Peyer's patch (tissue), 4 donors: ENCODE data around the gene HADHB. TPM values are rescaled to one million over a fixed set of nuclear protein-coding genes. Genes with fewer than 3 reads are reported as not detected.
"Not testable (repeated sequence)": the region's sequence is repeated elsewhere in the genome, so short reads cannot be mapped to it uniquely, and the experiment has no call there.

Source experiments
- DNase-seq, 3 donors: peaks; one replicate each; pipeline ENCODE4 v3.0.0-alpha.2; 2017 to 2019
- H3K27ac ChIP-seq, 4 donors: fragments of 200-600 bp; sonication (generic); one replicate each; pipeline ENCODE4 v1.5.1; 2016 to 2019
- H3K27me3 ChIP-seq, 2 donors: fragments of 200-600 bp; sonication (generic); one replicate each; pipeline ENCODE4 v1.5.1; 2019
- H3K36me3 ChIP-seq, 3 donors: fragments of 200-600 bp; sonication (generic); one replicate each; pipeline ENCODE4 v1.5.1; 2016 to 2019
- H3K4me1 ChIP-seq, 4 donors: fragments of 200-600 bp; sonication (generic); one replicate each; pipeline ENCODE4 v1.5.1; 2016 to 2019
- H3K4me3 ChIP-seq, 4 donors: fragments of 200-600 bp; sonication (generic); 1 replicate in 3 of 4; 2 replicates in 1 of 4; pipeline ENCODE4 v1.5.1; 2016 to 2019; ENCODE audit warnings: mild to moderate bottlenecking in 1 of 4
- H3K9me3 ChIP-seq, 4 donors: fragments of 200-600 bp; sonication (generic); one replicate each; pipeline ENCODE4 v1.5.1; 2016 to 2019; ENCODE audit warnings: mild to moderate bottlenecking in 1 of 4
- POLR2A ChIP-seq, 2 donors: fragments of 450-650 bp; IDR thresholded peaks; one replicate each; pipeline ENCODE4 v1.5.1; 2017; ENCODE audit warnings: antibody characterized with exemption in 2 of 2, mild to moderate bottlenecking in 2 of 2, moderate library complexity in 2 of 2
- total RNA-seq, 4 donors: library from RNA; depleted of rRNA; stranded (reverse); fragments of >200 nt; gene quantifications; one replicate each; pipeline ENCODE4 v1.1.0, GENCODE V29; 2016
- TF ChIP-seq, protein P1 (sequence below), 6 experiments: fragments of 450-650 bp in 4 of 6; fragments of 200-600 bp in 2 of 6; sonication (generic) in 1 of 6; IDR thresholded peaks; one replicate each; pipeline ENCODE4 v1.5.1; 2017 to 2019; ENCODE audit warnings: antibody characterized with exemption in 6 of 6, mild to moderate bottlenecking in 3 of 6, moderate library complexity in 1 of 6

Gene HADHB
- total RNA-seq, 4 donors from 2014 or later = 120 to 413 (median 251) TPM

DNA sequence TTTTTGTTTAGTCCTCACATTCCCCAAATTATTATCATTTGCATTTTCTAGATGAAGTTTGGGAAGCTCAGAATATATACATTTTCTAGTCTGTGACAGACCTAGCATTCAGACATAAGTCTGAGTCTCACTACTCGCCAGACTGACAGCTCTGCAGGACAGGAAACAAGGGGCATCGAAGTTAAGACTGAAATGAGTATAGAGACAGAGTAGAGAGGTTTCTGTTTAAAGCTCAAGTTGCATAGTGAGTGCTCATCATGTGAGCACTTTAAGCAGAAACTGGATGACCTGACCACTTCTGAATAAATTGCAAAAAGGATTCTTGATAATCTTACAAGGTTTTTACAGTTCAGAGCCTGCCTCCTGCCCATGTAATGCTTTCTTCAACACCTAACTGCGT lies 1.1 kb downstream of the HADHB start:
- peak overlapping the region in 3 of 4 donors; percentile 95 to 97 (median 95) for H3K27ac ChIP-seq
- peak overlapping the region; percentile 62 to 93 (median 80) for H3K4me3 ChIP-seq

DNA sequence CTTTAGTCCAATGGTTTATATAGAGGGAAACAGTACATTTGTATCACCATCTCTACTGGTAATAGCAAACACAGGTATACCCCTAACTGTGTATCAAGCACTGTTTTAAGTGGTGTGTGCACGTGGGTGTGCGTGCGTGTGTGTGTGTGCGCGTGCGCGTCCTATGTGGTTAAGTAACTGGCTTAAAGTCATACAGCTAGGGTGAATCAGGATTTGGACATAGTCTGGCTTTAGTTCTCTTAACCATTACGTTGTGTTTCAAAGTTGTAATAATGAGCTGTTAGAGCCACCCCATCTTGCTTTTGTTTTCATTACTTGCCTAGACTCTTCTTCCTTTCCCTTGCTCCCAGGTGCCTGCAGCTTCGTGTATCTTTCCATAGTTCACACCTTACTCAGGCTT lies 2.1 kb downstream of the HADHB start:
- DNase-seq = no peak
- Histone ChIP-seq H3K36me3 (no peaks in the 10 kb centered on the region), H3K27me3 (no peaks in the 10 kb centered on the region), H3K27ac (no peak overlapping the region), H3K4me3 (peak overlapping the region in 1 of 4 donors; percentile 62), H3K9me3 (no peaks in the 10 kb centered on the region), H3K4me1 (peaks cover 0 to 33% (median 2%) of the 10 kb centered on the region in 4 donors)
- TF ChIP-seq, protein P1, sequence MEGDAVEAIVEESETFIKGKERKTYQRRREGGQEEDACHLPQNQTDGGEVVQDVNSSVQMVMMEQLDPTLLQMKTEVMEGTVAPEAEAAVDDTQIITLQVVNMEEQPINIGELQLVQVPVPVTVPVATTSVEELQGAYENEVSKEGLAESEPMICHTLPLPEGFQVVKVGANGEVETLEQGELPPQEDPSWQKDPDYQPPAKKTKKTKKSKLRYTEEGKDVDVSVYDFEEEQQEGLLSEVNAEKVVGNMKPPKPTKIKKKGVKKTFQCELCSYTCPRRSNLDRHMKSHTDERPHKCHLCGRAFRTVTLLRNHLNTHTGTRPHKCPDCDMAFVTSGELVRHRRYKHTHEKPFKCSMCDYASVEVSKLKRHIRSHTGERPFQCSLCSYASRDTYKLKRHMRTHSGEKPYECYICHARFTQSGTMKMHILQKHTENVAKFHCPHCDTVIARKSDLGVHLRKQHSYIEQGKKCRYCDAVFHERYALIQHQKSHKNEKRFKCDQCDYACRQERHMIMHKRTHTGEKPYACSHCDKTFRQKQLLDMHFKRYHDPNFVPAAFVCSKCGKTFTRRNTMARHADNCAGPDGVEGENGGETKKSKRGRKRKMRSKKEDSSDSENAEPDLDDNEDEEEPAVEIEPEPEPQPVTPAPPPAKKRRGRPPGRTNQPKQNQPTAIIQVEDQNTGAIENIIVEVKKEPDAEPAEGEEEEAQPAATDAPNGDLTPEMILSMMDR (IDR thresholded peaks at IDR 0.05) = no peak
- TF ChIP-seq POLR2A (IDR thresholded peaks at IDR 0.05) = no peak

More for the DNA sequence above, 1.1 kb downstream of the HADHB start:
- Histone ChIP-seq H3K27me3 (no peaks in the 10 kb centered on the region), H3K4me1 (peaks cover 0 to 42% (median 2%) of the 10 kb centered on the region in 4 donors), H3K9me3 (no peaks in the 10 kb centered on the region), H3K36me3 (no peaks in the 10 kb centered on the region)
- DNase-seq = no peak
- TF ChIP-seq POLR2A (IDR thresholded peaks at IDR 0.05) = no peak
- TF ChIP-seq, protein P1 (IDR thresholded peaks at IDR 0.05) = no peak

DNA sequence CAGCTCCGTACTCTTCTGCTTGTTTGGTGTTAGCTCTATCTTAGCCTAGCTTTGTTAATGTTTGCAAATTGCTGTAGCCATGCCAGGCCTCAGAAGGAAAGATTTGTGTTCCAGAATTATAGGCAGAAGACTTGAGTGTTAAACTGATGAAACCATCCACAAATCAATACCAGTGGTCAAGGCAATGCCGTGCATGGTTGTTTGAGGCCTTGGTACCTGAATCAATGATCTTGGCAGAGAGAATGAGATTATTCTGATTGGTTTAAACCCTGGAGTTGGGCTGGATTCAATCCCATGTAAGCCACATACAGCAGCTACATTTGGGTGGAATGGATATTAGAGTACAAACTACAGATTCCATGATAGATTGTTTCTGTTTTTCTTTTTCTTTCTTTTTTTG lies 4.9 kb downstream of the HADHB start:
- Histone ChIP-seq H3K4me3 (no peak overlapping the region), H3K36me3 (peaks cover 0 to 4% (median 0%) of the 10 kb centered on the region in 3 donors), H3K27me3 (no peaks in the 10 kb centered on the region), H3K27ac (no peak overlapping the region), H3K4me1 (peaks cover 0 to 18% (median 0%) of the 10 kb centered on the region in 4 donors), H3K9me3 (no peaks in the 10 kb centered on the region)
- DNase-seq = no peak
- no peak for TF ChIP-seq POLR2A (IDR thresholded peaks at IDR 0.05)
- TF ChIP-seq, protein P1 (IDR thresholded peaks at IDR 0.05) = no peak

DNA sequence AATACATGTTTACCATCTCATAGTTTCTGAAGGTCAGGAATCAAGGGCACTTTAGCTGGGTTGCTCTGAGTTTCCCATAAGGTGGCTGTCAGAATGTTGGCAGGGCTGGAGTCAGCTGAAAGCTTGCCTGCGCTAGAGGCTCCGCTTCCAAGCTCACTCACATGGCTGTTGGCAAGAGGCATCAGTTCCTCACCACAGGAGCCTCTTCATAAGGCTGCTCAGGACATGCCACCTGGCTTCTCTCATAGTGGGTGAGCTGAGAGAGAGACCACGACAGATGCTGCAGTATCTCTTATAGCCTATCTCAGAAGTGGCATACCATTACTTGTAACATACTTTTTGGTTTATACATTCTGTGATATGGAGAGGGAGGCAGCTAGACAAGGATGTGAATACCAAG lies 7.2 kb downstream of the HADHB start:
- no peak overlapping the region for H3K27ac ChIP-seq
- no peaks in the 10 kb centered on the region for H3K9me3 ChIP-seq
- TF ChIP-seq, protein P1 (IDR thresholded peaks at IDR 0.05) = no peak
- no peak for TF ChIP-seq POLR2A (IDR thresholded peaks at IDR 0.05)
- H3K27me3 ChIP-seq = no peaks in the 10 kb centered on the region
- no peak overlapping the region for H3K4me3 ChIP-seq
- peaks cover 0 to 4% (median 0%) of the 10 kb centered on the region in 4 donors for H3K4me1 ChIP-seq
- DNase-seq = no peak
- peaks cover 0 to 13% (median 0%) of the 10 kb centered on the region in 3 donors for H3K36me3 ChIP-seq

DNA sequence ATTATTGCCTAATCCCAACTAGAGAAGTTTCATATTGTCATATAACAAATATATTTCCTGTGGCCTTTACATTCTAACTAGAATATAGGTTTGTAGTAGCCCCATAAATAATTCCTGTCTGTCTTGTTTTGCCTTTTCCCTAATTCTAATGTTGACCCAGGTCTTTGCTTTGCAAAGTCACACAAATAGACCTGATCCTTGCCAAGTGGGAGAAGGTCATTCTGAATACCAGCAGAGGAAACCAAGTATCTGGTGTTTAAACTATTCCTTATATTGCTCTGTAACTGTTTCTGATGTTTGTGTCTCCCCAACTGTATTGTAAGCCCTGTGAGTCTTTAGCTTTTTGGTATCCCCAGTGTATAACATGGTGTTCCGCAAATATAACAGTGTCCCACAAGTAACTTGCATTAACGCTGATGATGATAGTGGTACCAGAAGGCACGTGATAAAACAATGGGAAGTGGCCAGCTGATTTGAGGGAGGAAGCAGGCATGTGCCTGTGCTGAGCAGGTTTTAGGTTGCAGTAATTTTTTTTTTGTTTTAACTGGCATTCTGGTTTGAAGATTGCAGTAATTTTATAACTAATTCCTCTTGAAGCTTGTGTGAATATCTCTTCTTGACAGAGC lies 11.1 kb downstream of the HADHB start:
- DNase-seq = no peak
- no peaks in the 10 kb centered on the region for H3K9me3 ChIP-seq
- H3K27me3 ChIP-seq = no peaks in the 10 kb centered on the region
- no peak overlapping the region for H3K4me3 ChIP-seq
- H3K36me3 ChIP-seq = peaks cover 0 to 32% (median 0%) of the 10 kb centered on the region in 3 donors
- H3K4me1 ChIP-seq = no peaks in the 10 kb centered on the region
- no peak overlapping the region for H3K27ac ChIP-seq
- TF ChIP-seq POLR2A (IDR thresholded peaks at IDR 0.05) = no peak
- TF ChIP-seq, protein P1 (IDR thresholded peaks at IDR 0.05) = no peak

DNA sequence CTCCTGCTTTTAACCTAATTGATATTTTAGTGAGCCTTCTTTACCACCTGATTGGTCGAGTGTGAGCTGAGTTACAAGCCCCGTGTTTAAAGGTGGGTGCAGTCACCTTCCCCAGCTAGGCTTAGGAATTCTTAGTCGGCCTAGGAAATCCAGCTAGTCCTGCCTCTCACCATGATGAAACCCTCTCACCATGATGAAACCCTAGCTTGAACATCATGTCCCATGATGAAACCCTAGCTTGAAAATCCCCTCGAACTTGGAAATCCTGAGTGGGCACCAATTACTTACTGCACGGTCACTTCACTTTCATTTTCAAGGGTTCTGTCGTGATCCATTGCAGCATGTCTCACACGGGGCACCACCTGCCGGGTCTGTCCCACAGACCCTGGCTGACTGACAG lies 14.1 kb downstream of the HADHB start:
- DNase-seq, H3K9me3 ChIP-seq, H3K27me3 ChIP-seq, H3K4me3 ChIP-seq, H3K4me1 ChIP-seq: not testable (repeated sequence)
- Histone ChIP-seq H3K36me3 (peaks cover 0 to 49% (median 3%) of the 10 kb centered on the region in 3 donors), H3K27ac (peak overlapping the region in 2 of 4 donors; percentile 30 to 64)
